NT2/D1 (cell line): ENCODE measurements around the gene OIP5.

Experiments
- SUZ12 ChIP-seq: IDR thresholded peaks from 2 replicates; pipeline ENCODE4 v1.6.1; 2011; ENCODE audit not compliant: insufficient read length, insufficient read depth; ENCODE audit errors: extremely low read depth
- YY1 ChIP-seq: IDR thresholded peaks from 2 replicates; pipeline ENCODE4 v1.6.1; 2011; ENCODE audit not compliant: insufficient read length, insufficient read depth
- ZNF274 ChIP-seq: IDR thresholded peaks from 2 replicates; pipeline ENCODE4 v1.6.1; 2011; ENCODE audit warnings: mild to moderate bottlenecking, low read depth, low read length

GRCh38 chr15:41337047-41337446 is 4.7 kb upstream of the OIP5 start:
- TF ChIP-seq YY1 (no peak), ZNF274 (no peak), SUZ12 (no peak)
